GM18507 (cell line): Measurements from ENCODE around the gene TYW5.
A peak's percentile ranks its signal among the peaks of the same experiment; 100 is the strongest.

Experiments
- DNase-seq: peaks from one replicate; pipeline ENCODE4 v3.0.0; 2011; ENCODE audit warnings: low read depth; ENCODE audit not compliant: insufficient read length; ENCODE audit errors: extremely low spot score
- FAIRE-seq: peaks from 2 replicates; lab custom pipeline; 2011; peaks lifted over from hg19 to GRCh38; lab: Jason Lieb, UNC

The TYW5 gene

GRCh38 chr2:199955339-199956061 is at the start of gene TYW5, which contains the start of gene MAIP1:
TYW5 (minus strand) TSS chr2:199955491; CDS start chr2:199955470, 21 bp downstream.
MAIP1 (plus strand) TSS chr2:199955582; CDS start chr2:199955799, 217 bp downstream.
- FAIRE-seq (peak; percentile 86), DNase-seq (peak; percentile 72)

GRCh38 chr2:200003444-200003843 is 48.2 kb upstream of the TYW5 start:
- FAIRE-seq, result no peak
- no peak for DNase-seq

- no peak for FAIRE-seq
- DNase-seq, result no peak
These were observed 45.3 kb upstream of the TYW5 start for GRCh38 chr2:200000444-200001163.

- DNase-seq, result no peak
- no peak for FAIRE-seq
These were observed 43.9 kb upstream of the TYW5 start for GRCh38 chr2:199999166-199999565.

- FAIRE-seq (no peak), DNase-seq (no peak)
These were observed 42.0 kb upstream of the TYW5 start for GRCh38 chr2:199997296-199997695.

GRCh38 chr2:199994896-199995295 is 39.6 kb upstream of the TYW5 start:
- FAIRE-seq (no peak), DNase-seq (no peak)

- FAIRE-seq (no peak), DNase-seq (no peak)
These were observed 39.1 kb upstream of the TYW5 start for GRCh38 chr2:199994371-199994770.

- no peak for FAIRE-seq
These were observed 37.0 kb upstream of the TYW5 start for GRCh38 chr2:199992296-199992695.

GRCh38 chr2:199991691-199992090 is 36.4 kb upstream of the TYW5 start:
- no peak for DNase-seq

More at GRCh38 chr2:199992296-199992695, 37.0 kb upstream of the TYW5 start:
- DNase-seq, result no peak

GRCh38 chr2:199989822-199990221 is 34.5 kb upstream of the TYW5 start:
- DNase-seq, result no peak
- FAIRE-seq, result no peak

More at GRCh38 chr2:199991691-199992090, 36.4 kb upstream of the TYW5 start:
- FAIRE-seq, result no peak

- DNase-seq, result no peak
- FAIRE-seq, result no peak
These were observed 32.9 kb upstream of the TYW5 start for GRCh38 chr2:199988151-199988550.

- FAIRE-seq, result no peak
- no peak for DNase-seq
These were observed 32.3 kb upstream of the TYW5 start for GRCh38 chr2:199987586-199987985.

- DNase-seq, result no peak
- FAIRE-seq, result peak; percentile 68
These were observed 30.4 kb upstream of the TYW5 start for GRCh38 chr2:199985625-199986207.

GRCh38 chr2:199984755-199985154 is 29.5 kb upstream of the TYW5 start:
- FAIRE-seq (no peak), DNase-seq (no peak)

GRCh38 chr2:199984159-199984558 is 28.9 kb upstream of the TYW5 start:
- DNase-seq (no peak), FAIRE-seq (no peak)

- FAIRE-seq (no peak), DNase-seq (no peak)
These were observed 28.2 kb upstream of the TYW5 start for GRCh38 chr2:199983534-199983933.

- FAIRE-seq (no peak), DNase-seq (no peak)
These were observed 27.0 kb upstream of the TYW5 start for GRCh38 chr2:199982126-199982843.

- FAIRE-seq (peak; percentile 85), DNase-seq (no peak)
These were observed 24.7 kb upstream of the TYW5 start for GRCh38 chr2:199979832-199980628.

GRCh38 chr2:199979398-199979797 is 24.1 kb upstream of the TYW5 start:
- FAIRE-seq (no peak), DNase-seq (no peak)
